ENCODE results near the gene PIGT.

DNA sequence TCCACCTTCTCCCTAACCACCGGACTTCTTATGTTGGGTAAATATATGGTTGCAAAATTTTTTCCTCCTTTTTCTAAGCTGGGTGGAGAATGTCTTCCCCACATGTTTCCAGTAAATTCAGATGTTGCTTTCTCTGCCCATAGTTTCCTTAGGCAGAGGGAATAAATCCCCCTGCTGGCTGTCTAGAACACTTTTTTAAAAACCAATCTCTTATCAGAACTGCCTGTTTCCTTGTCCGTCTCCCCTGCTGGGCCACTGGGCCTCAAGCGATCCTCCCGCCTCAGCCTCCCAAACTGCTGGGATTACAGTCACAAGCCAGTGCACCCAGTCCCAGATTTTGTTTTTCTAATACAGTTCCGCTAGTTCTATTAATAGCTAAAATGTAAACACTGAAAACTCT, 43.7 kb downstream of the PIGT start:
- TF ChIP-seq CTCF (IDR thresholded peaks at IDR 0.05) (no peak), POLR2A (IDR thresholded peaks at IDR 0.05) (no peak), EP300 (IDR thresholded peaks at IDR 0.05) (no peak)
